Thyroid gland (tissue), 4 donors: ENCODE data around the gene LRRC8E.

Experiments used
- POLR2A ChIP-seq, 2 donors: fragments of 450-650 bp; IDR thresholded peaks; one replicate each; pipeline ENCODE4 v1.6.1; 2017; ENCODE audit warnings: antibody characterized with exemption in 2 of 2, mild to moderate bottlenecking in 2 of 2, moderate library complexity in 1 of 2
- TF ChIP-seq, protein P1 (sequence below), 6 experiments: fragments of 200-600 bp in 3 of 6; fragments of 450-650 bp in 3 of 6; sonication (generic) in 3 of 6; IDR thresholded peaks; one replicate each; pipeline ENCODE4 v1.5.1; 2016 to 2019; ENCODE audit warnings: antibody characterized with exemption in 6 of 6, mild to moderate bottlenecking in 2 of 6, inconsistent platforms in 1 of 6, moderate library complexity in 1 of 6

DNA sequence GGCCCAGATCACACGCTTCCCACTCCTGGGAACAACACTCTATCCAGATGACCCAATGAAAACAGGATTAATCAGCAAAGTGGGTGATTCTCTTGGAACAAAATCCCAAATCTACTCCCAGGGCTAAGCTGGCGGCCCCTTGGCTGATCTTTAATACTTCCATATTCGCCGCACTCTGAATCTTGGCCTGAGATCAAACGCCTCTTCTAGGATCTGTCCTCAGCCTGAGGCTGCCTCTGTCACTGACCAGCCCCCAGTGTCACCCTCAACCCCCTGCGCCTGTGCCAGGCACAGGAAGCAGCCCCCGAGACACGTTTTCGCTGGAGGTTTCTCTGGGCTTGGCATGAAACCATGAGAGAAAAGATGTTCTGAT, 40.0 kb downstream of the LRRC8E start:
- TF ChIP-seq, protein P1, sequence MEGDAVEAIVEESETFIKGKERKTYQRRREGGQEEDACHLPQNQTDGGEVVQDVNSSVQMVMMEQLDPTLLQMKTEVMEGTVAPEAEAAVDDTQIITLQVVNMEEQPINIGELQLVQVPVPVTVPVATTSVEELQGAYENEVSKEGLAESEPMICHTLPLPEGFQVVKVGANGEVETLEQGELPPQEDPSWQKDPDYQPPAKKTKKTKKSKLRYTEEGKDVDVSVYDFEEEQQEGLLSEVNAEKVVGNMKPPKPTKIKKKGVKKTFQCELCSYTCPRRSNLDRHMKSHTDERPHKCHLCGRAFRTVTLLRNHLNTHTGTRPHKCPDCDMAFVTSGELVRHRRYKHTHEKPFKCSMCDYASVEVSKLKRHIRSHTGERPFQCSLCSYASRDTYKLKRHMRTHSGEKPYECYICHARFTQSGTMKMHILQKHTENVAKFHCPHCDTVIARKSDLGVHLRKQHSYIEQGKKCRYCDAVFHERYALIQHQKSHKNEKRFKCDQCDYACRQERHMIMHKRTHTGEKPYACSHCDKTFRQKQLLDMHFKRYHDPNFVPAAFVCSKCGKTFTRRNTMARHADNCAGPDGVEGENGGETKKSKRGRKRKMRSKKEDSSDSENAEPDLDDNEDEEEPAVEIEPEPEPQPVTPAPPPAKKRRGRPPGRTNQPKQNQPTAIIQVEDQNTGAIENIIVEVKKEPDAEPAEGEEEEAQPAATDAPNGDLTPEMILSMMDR (IDR thresholded peaks at IDR 0.05) = no peak
- TF ChIP-seq POLR2A (IDR thresholded peaks at IDR 0.05) = no peak
